Measurements from ENCODE around the gene CYTH2. TPM values are rescaled to one million over a fixed set of nuclear protein-coding genes. Genes with fewer than 3 reads are reported as not detected.

CYTH2 gene
- total RNA-seq, 1 experiment from 2014 or later = 103 TPM

- no peak overlapping the region for H3T11ph ChIP-seq (ENCODE audit: low read length)
- no peak overlapping the region for H2BK15ac ChIP-seq (ENCODE audit: low read depth, low read length)
- no peak overlapping the region for H3K27ac Mint-ChIP-seq
- TF ChIP-seq, protein P1, sequence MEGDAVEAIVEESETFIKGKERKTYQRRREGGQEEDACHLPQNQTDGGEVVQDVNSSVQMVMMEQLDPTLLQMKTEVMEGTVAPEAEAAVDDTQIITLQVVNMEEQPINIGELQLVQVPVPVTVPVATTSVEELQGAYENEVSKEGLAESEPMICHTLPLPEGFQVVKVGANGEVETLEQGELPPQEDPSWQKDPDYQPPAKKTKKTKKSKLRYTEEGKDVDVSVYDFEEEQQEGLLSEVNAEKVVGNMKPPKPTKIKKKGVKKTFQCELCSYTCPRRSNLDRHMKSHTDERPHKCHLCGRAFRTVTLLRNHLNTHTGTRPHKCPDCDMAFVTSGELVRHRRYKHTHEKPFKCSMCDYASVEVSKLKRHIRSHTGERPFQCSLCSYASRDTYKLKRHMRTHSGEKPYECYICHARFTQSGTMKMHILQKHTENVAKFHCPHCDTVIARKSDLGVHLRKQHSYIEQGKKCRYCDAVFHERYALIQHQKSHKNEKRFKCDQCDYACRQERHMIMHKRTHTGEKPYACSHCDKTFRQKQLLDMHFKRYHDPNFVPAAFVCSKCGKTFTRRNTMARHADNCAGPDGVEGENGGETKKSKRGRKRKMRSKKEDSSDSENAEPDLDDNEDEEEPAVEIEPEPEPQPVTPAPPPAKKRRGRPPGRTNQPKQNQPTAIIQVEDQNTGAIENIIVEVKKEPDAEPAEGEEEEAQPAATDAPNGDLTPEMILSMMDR (conservative IDR thresholded peaks at IDR 0.05) = no peak
- no peak overlapping the region for H3K4ac ChIP-seq (ENCODE audit: low read depth, low read length)
- no peak overlapping the region for H2AK5ac ChIP-seq (ENCODE audit: insufficient read length, low read length)
- no peak overlapping the region for H3K14ac ChIP-seq (ENCODE audit: insufficient read depth, low read length)
- DNase-seq = no peak
- no CpG with 5 or more reads among the region's 1 CpG for WGBS (ENCODE audit: extremely low coverage, insufficient read length, low lambda C conversion rate)
- no peak overlapping the region for H4K91ac ChIP-seq (ENCODE audit: insufficient read length, low read depth, low read length)
- H2BK120ac ChIP-seq (ENCODE audit: low read depth, low read length, poor library complexity, severe bottlenecking) = no peak overlapping the region
- no peaks in the 10 kb centered on the region; the same call in 1 of the 2 replicates for H3K79me2 ChIP-seq (ENCODE audit: insufficient read depth, low read length)
- H3K27me3 ChIP-seq (ENCODE audit: insufficient read depth, low read length) = no peaks in the 10 kb centered on the region
- H2BK20ac ChIP-seq (ENCODE audit: low read depth, low read length, poor library complexity, severe bottlenecking) = no peak overlapping the region
- no peak overlapping the region for H3K18ac ChIP-seq (ENCODE audit: insufficient read length, low read depth, low read length)
- peaks cover 2 to 12% (median 8%) of the 10 kb centered on the region in 3 experiments; a peak in 6 of 7 replicates for H3K36me3 Mint-ChIP-seq (ENCODE audit: insufficient read depth in 1 of 3, low read depth in 3 of 3)
- peaks cover 5% of the 10 kb centered on the region for H3K27me3 Mint-ChIP-seq (ENCODE audit: low read depth)
- no peak overlapping the region for H3K56ac ChIP-seq (ENCODE audit: insufficient read length, low read depth, low read length)
- no peaks in the 10 kb centered on the region for H4K20me1 ChIP-seq (ENCODE audit: control insufficient read depth, insufficient read depth, insufficient read length)
- no peaks in the 10 kb centered on the region for H3K9me3 ChIP-seq (ENCODE audit: control insufficient read depth, low read depth, low read length)
- no peak overlapping the region for H2BK12ac ChIP-seq (ENCODE audit: insufficient read length, low read depth, low read length)
- no peak overlapping the region for H3K27ac ChIP-seq (ENCODE audit: insufficient read length, low read depth, low read length)
- peaks cover 1% of the 10 kb centered on the region for H3K79me1 ChIP-seq (ENCODE audit: insufficient read depth, low read depth, low read length, poor library complexity, severe bottlenecking)
- H3K9ac ChIP-seq (ENCODE audit: extremely low read depth, insufficient read length, low read length) = no peak overlapping the region
- no peaks in the 10 kb centered on the region for H3K23me2 ChIP-seq (ENCODE audit: insufficient read length, low read depth, low read length, poor library complexity, severe bottlenecking)
- no peaks in the 10 kb centered on the region; a peak in 3 of 5 replicates for H3K9me3 Mint-ChIP-seq
- no peak overlapping the region for H4K8ac ChIP-seq (replicated peaks; ENCODE audit: insufficient read length, low read depth, low read length)
- H3K4me2 ChIP-seq (ENCODE audit: insufficient read depth, insufficient read length, low read length) = no peak overlapping the region
- no peak overlapping the region for H3K4me3 Mint-ChIP-seq
- peaks cover 8 to 16% of the 10 kb centered on the region in 2 experiments for H3K4me1 Mint-ChIP-seq
- no peaks in the 10 kb centered on the region for H3K4me1 ChIP-seq (ENCODE audit: insufficient read depth, low read length)
- H3K23ac ChIP-seq (ENCODE audit: insufficient read length, low read depth, low read length) = no peak overlapping the region
- no peak overlapping the region for H2BK5ac ChIP-seq (ENCODE audit: insufficient read length, low read length)
- no peak overlapping the region for H4K5ac ChIP-seq (ENCODE audit: insufficient read length, low read depth, low read length)
- H2AFZ ChIP-seq (ENCODE audit: low read length) = no peak overlapping the region
Measured at GRCh38 chr19:48465215-48465614, 4.0 kb upstream of the CYTH2 start.
